HG03095 (cell line): ENCODE data around the gene LRCH1.

Experiments
- ATAC-seq: cut with Tn5 transposase; IDR thresholded peaks from one replicate; pipeline ENCODE4 v1.9.1; 2021; ENCODE audit warnings: moderate library complexity; ENCODE audit not compliant: unreplicated experiment

Gene LRCH1

GRCh38 chr13:46613409-46614049, 60.6 kb downstream of the LRCH1 start:
- no peak for ATAC-seq

GRCh38 chr13:46614582-46614981, 61.6 kb downstream of the LRCH1 start:
- no peak for ATAC-seq

GRCh38 chr13:46615888-46616531, 63.0 kb downstream of the LRCH1 start:
- no peak for ATAC-seq

- ATAC-seq, result no peak
Measured at GRCh38 chr13:46617229-46617721, 64.3 kb downstream of the LRCH1 start.

- ATAC-seq, result no peak
Measured at GRCh38 chr13:46617885-46618284, 64.9 kb downstream of the LRCH1 start.

GRCh38 chr13:46618694-46619254, 65.8 kb downstream of the LRCH1 start:
- ATAC-seq, result no peak

- no peak for ATAC-seq
Measured at GRCh38 chr13:46620029-46620428, 67.1 kb downstream of the LRCH1 start.

GRCh38 chr13:46620471-46620870, 67.5 kb downstream of the LRCH1 start:
- no peak for ATAC-seq

GRCh38 chr13:46621133-46621532, 68.2 kb downstream of the LRCH1 start:
- no peak for ATAC-seq

- ATAC-seq, result no peak
Measured at GRCh38 chr13:46621792-46622629, 69.0 kb downstream of the LRCH1 start.

- no peak for ATAC-seq
Measured at GRCh38 chr13:46622630-46623256, 69.8 kb downstream of the LRCH1 start.

- ATAC-seq, result no peak
Measured at GRCh38 chr13:46624353-46624752, 71.4 kb downstream of the LRCH1 start.

GRCh38 chr13:46624821-46625220, 71.9 kb downstream of the LRCH1 start:
- ATAC-seq, result no peak

- ATAC-seq, result no peak
Measured at GRCh38 chr13:46627462-46627861, 74.5 kb downstream of the LRCH1 start.

GRCh38 chr13:46628622-46629365, 75.8 kb downstream of the LRCH1 start:
- ATAC-seq, result no peak

GRCh38 chr13:46629811-46630413, 76.9 kb downstream of the LRCH1 start:
- ATAC-seq, result no peak

- no peak for ATAC-seq
Measured at GRCh38 chr13:46630431-46631178, 77.6 kb downstream of the LRCH1 start.

GRCh38 chr13:46631179-46631542, 78.2 kb downstream of the LRCH1 start:
- no peak for ATAC-seq

- no peak for ATAC-seq
Measured at GRCh38 chr13:46632176-46632575, 79.2 kb downstream of the LRCH1 start.
